SH-SY5Y (cell line): ENCODE measurements around the gene SCN4B.

ENCODE experiments used
- GATA2 ChIP-seq: IDR thresholded peaks from 2 replicates; pipeline ENCODE4 v1.6.1; 2011; ENCODE audit warnings: mild to moderate bottlenecking, low read depth, low read length
- GATA3 ChIP-seq: IDR thresholded peaks from 2 replicates; pipeline ENCODE4 v1.6.1; 2011; ENCODE audit warnings: low read depth, mild to moderate bottlenecking, low read length, moderate library complexity

SCN4B gene

GRCh38 chr11:118163494-118163893, 10.9 kb upstream of the SCN4B start:
- TF ChIP-seq GATA3 (no peak), GATA2 (no peak)

- TF ChIP-seq GATA2: no peak
- no peak for TF ChIP-seq GATA3
These were observed 10.2 kb upstream of the SCN4B start for GRCh38 chr11:118162846-118163245.

- no peak for TF ChIP-seq GATA3
- TF ChIP-seq GATA2: no peak
These were observed 9.2 kb upstream of the SCN4B start for GRCh38 chr11:118161786-118162185.

GRCh38 chr11:118157186-118157895, 4.7 kb upstream of the SCN4B start:
- no peak for TF ChIP-seq GATA2
- TF ChIP-seq GATA3: no peak

GRCh38 chr11:118156531-118157185, 4.0 kb upstream of the SCN4B start:
- no peak for TF ChIP-seq GATA2
- no peak for TF ChIP-seq GATA3

- TF ChIP-seq GATA3 (no peak), GATA2 (no peak)
These were observed 3.3 kb upstream of the SCN4B start for GRCh38 chr11:118155776-118156530.

- TF ChIP-seq GATA3 (no peak), GATA2 (no peak)
These were observed 2.0 kb upstream of the SCN4B start for GRCh38 chr11:118154641-118155040.

- no peak for TF ChIP-seq GATA2
- TF ChIP-seq GATA3: no peak
These were observed 1.4 kb upstream of the SCN4B start for GRCh38 chr11:118153976-118154375.

GRCh38 chr11:118153516-118153915, 893 bp upstream of the SCN4B start:
- no peak for TF ChIP-seq GATA2
- TF ChIP-seq GATA3: no peak

GRCh38 chr11:118152020-118152551, 537 bp downstream of the SCN4B start:
- TF ChIP-seq GATA3: no peak
- no peak for TF ChIP-seq GATA2

GRCh38 chr11:118151431-118151830, 1.2 kb downstream of the SCN4B start:
- TF ChIP-seq GATA3 (no peak), GATA2 (no peak)

GRCh38 chr11:118149493-118149892, 3.1 kb downstream of the SCN4B start:
- no peak for TF ChIP-seq GATA3
- TF ChIP-seq GATA2: no peak

- TF ChIP-seq GATA2: no peak
- TF ChIP-seq GATA3: no peak
These were observed 3.8 kb downstream of the SCN4B start for GRCh38 chr11:118148856-118149255.

GRCh38 chr11:118148240-118148639, 4.4 kb downstream of the SCN4B start:
- TF ChIP-seq GATA3 (no peak), GATA2 (no peak)

- no peak for TF ChIP-seq GATA2
- no peak for TF ChIP-seq GATA3
These were observed 5.1 kb downstream of the SCN4B start for GRCh38 chr11:118147502-118147901.
